Ovary (tissue), 9 donors: Measurements from ENCODE around the gene ZNF236. TPM values are rescaled to one million over a fixed set of nuclear protein-coding genes. Genes with fewer than 3 reads are reported as not detected.

Source experiments
- DNase-seq, 5 donors: peaks; one replicate each; pipeline ENCODE4 v3.0.0-alpha.2; 2019 to 2020
- H3K27ac ChIP-seq, 2 donors: fragments of 200-600 bp; one replicate each; pipeline versions ENCODE4 v1.5.1 to v1.8.0; 2019 to 2022
- H3K27me3 ChIP-seq: fragments of 200-600 bp; one replicate; pipeline ENCODE4 v1.8.0; 2022
- H3K36me3 ChIP-seq: fragments of 200-600 bp; sonication (generic); one replicate; pipeline ENCODE4 v1.5.1; 2019
- H3K4me1 ChIP-seq: one replicate; pipeline ENCODE4 v1.8.1; 2013; ENCODE audit warnings: mild to moderate bottlenecking, moderate library complexity; ENCODE audit not compliant: insufficient read depth
- H3K4me3 ChIP-seq: fragments of 200-600 bp; sonication (generic); one replicate; pipeline ENCODE4 v1.5.1; 2017
- H3K9me3 ChIP-seq, 2 donors: fragments of 200-600 bp in 1 of 2; sonication (generic) in 1 of 2; one replicate each; pipeline versions ENCODE4 v1.5.1 to v1.8.1; 2013 to 2019; ENCODE audit warnings: mild to moderate bottlenecking in 1 of 2, moderate library complexity in 1 of 2
- EP300 ChIP-seq: sonication (generic); formaldehyde crosslinking; IDR thresholded peaks from one replicate; pipeline ENCODE4 v1.6.1; 2017; ENCODE audit warnings: antibody characterized with exemption
- POLR2A ChIP-seq: fragments of 450-650 bp; IDR thresholded peaks from one replicate; pipeline ENCODE4 v1.6.1; 2017; ENCODE audit warnings: antibody characterized with exemption, mild to moderate bottlenecking, moderate library complexity
- WGBS, 3 donors: extraction: QIAGEN DNeasy Blood & Tissue Kit in 1 of 3; methylation state at CpG; one replicate each; pipeline versions ENCODE4 v1.1.5 to v1.1.7; 2013 to 2017; 5-methylcytosine and 5-hydroxymethylcytosine counted together
- intact Hi-C, 4 donors: fragments of 100-400 bp; cut with DNase I; formaldehyde crosslinking; loops; one replicate each; pipeline versions ENCODE4 v1.11.0 to v1.15.1; 2022 to 2023
- polyA plus RNA-seq, 2 donors: library from polyadenylated mRNA; stranded (reverse); fragments of 200-250 nt in 1 of 2; fragments of 350-450 nt in 1 of 2; fragmentation: Illumina TruSeq in 1 of 2; extraction: RNeasy Lipid Tissue Mini Kit (QIAGEN cat#74804) in 1 of 2; gene quantifications; one replicate each; pipeline ENCODE4 v1.2.3, GENCODE V29; 2013 to 2014
- total RNA-seq, 7 donors: library from RNA; depleted of rRNA in 2 of 7; stranded (reverse); fragments of >200 nt in 2 of 7; fragmentation: NEBNext Ultra II Directional in 3 of 7; extraction: Animal tissue kit (Norgen Biotek cat#: 25700) in 3 of 7; gene quantifications; one replicate each; pipeline versions ENCODE4 v1.1.0 to v1.2.4, GENCODE V29; 2016 to 2023
- TF ChIP-seq, protein P1 (sequence below), 3 donors: fragments of 450-650 bp in 2 of 3; fragments of 200-600 bp in 1 of 3; IDR thresholded peaks; one replicate each; pipeline versions ENCODE4 v1.5.1 to v1.8.0; 2016 to 2022; ENCODE audit warnings: antibody characterized with exemption in 3 of 3, mild to moderate bottlenecking in 1 of 3
- donor health status: DM: no; HTN: no; CAD: no; lungs with moderate emphysema.
- donor health status: DM: no; HTN: no; CAD: no.
- donor health status: Bipolar disorder and iron deficiency.
- donor health status: DM: yes; HTN: yes; CAD: no.
- donor health status: DM: no; HTN: no; CAD: no.
- donor health status: DM: yes; HTN: yes; CAD: no.

Gene ZNF236
- total and polyA plus RNA-seq, 9 donors: 3.9 to 30.3 (median 24.1) TPM

DNA sequence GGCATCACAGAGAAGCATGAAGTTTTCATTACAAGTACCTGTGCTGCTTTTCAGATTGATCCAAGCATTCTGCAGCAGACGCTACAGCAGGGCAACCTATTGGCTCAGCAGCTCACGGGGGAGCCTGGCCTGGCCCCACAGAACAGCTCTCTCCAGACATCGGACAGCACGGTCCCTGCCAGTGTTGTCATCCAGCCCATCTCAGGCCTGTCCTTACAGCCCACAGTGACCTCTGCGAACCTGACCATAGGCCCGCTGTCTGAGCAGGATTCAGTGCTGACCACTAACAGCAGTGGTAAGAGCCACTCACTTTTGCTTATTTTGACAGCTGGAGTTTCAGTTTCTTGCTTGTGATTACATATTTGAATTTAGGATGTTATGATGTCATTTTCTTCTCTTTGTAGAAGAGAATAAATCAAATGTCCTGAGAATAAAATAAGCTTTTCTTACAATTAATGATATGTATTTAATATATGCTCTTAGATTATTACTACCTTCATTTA, 104.9 kb downstream of the ZNF236 start:
- Histone ChIP-seq H3K4me3 (no peak overlapping the region), H3K27ac (no peak overlapping the region), H3K36me3 (no peaks in the 10 kb centered on the region), H3K4me1 (no peaks in the 10 kb centered on the region), H3K9me3 (no peaks in the 10 kb centered on the region), H3K27me3 (no peaks in the 10 kb centered on the region)
- 85 to 94% (median 92%) methylated on average over 6 of the region's 6 CpGs for WGBS, 3 donors
- no peak for TF ChIP-seq EP300
- TF ChIP-seq, protein P1, sequence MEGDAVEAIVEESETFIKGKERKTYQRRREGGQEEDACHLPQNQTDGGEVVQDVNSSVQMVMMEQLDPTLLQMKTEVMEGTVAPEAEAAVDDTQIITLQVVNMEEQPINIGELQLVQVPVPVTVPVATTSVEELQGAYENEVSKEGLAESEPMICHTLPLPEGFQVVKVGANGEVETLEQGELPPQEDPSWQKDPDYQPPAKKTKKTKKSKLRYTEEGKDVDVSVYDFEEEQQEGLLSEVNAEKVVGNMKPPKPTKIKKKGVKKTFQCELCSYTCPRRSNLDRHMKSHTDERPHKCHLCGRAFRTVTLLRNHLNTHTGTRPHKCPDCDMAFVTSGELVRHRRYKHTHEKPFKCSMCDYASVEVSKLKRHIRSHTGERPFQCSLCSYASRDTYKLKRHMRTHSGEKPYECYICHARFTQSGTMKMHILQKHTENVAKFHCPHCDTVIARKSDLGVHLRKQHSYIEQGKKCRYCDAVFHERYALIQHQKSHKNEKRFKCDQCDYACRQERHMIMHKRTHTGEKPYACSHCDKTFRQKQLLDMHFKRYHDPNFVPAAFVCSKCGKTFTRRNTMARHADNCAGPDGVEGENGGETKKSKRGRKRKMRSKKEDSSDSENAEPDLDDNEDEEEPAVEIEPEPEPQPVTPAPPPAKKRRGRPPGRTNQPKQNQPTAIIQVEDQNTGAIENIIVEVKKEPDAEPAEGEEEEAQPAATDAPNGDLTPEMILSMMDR (IDR thresholded peaks at IDR 0.05): no peak
- TF ChIP-seq POLR2A: no peak
- DNase-seq: no peak
- intact Hi-C loops: no loop called here

- DNase-seq: no peak
- WGBS, 3 donors: 90 to 92% (median 92%) methylated on average over 9 of the region's 9 CpGs
These were observed 106.0 kb downstream of the ZNF236 start for GRCh38 chr18:76928179-76928868.

DNA sequence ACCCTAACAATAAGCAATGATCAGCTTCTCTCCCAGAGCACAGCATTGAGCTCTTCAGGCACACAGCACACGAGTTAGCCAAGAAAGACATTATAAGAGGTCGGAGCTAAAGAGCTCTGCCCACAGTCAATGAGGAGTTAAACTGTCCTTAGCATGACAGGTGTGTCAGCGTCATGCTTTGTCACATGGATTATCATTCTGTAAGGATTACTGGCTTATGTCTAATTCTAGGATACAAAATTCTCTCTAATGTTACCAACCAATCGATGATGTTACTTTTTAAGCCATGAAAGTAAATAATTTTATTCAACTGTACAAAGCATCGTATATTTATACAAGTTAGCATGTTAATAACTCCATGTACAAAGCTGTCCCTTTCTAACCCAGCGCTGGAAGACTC, 108.8 kb downstream of the ZNF236 start:
- intact Hi-C loops: no loop called here
- Histone ChIP-seq H3K27me3 (no peaks in the 10 kb centered on the region), H3K4me1 (no peaks in the 10 kb centered on the region), H3K36me3 (no peaks in the 10 kb centered on the region), H3K4me3 (no peak overlapping the region), H3K27ac (no peak overlapping the region), H3K9me3 (no peaks in the 10 kb centered on the region)
- DNase-seq: no peak
- WGBS, 3 donors: 89 to 93% (median 89%) methylated on average over 6 of the region's 6 CpGs
- TF ChIP-seq, protein P1 (IDR thresholded peaks at IDR 0.05): no peak
- TF ChIP-seq EP300: no peak
- TF ChIP-seq POLR2A: no peak

More at GRCh38 chr18:76928179-76928868, 106.0 kb downstream of the ZNF236 start:
- Histone ChIP-seq H3K27ac (no peak overlapping the region), H3K36me3 (no peaks in the 10 kb centered on the region), H3K4me3 (no peak overlapping the region), H3K9me3 (no peaks in the 10 kb centered on the region), H3K4me1 (no peaks in the 10 kb centered on the region), H3K27me3 (no peaks in the 10 kb centered on the region)
- intact Hi-C loops: no loop called here
- no peak for TF ChIP-seq POLR2A
- no peak for TF ChIP-seq EP300
- TF ChIP-seq, protein P1 (IDR thresholded peaks at IDR 0.05): no peak

- intact Hi-C loops: no loop called here
- no peak for DNase-seq
- Histone ChIP-seq H3K27me3 (no peaks in the 10 kb centered on the region), H3K36me3 (no peaks in the 10 kb centered on the region), H3K4me3 (no peak overlapping the region), H3K27ac (no peak overlapping the region), H3K4me1 (no peaks in the 10 kb centered on the region), H3K9me3 (no peaks in the 10 kb centered on the region)
- TF ChIP-seq EP300 (no peak), POLR2A (no peak)
- TF ChIP-seq, protein P1 (IDR thresholded peaks at IDR 0.05): no peak
- WGBS, 3 donors: 68 to 78% (median 71%) methylated on average over 11 of the region's 11 CpGs
These were observed 109.9 kb downstream of the ZNF236 start for GRCh38 chr18:76932026-76932819.
